ENCODE results near the gene ADAMTSL1. TPM values are rescaled to one million over a fixed set of nuclear protein-coding genes. Genes with fewer than 3 reads are reported as not detected.

The ADAMTSL1 gene
- total RNA-seq, 2 experiments from 2014 or later = not detected

DNA sequence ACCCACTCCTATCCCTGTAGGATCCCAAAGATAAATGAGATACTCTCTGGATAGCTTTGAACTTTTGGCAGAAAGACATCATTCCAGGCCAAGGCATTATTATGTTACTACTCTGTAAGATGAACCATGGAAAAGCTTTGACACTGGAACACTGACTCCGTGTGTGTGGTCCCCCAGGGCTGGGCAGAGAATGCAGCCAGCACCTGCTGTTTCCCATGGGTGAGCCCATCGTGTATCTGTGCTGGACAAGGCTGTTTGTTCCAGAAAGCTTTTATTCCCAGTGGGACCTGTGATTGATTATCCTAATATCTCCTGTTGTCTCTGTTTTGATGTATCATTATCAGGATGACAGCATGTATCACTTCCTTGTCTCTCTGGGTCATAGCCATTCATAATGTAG lies 304.2 kb downstream of the ADAMTSL1 start:
- peaks cover 4% of the 10 kb centered on the region for H3K27me3 Mint-ChIP-seq
- POLR2A ChIA-PET = no interaction called here
- TF ChIP-seq, protein P1, sequence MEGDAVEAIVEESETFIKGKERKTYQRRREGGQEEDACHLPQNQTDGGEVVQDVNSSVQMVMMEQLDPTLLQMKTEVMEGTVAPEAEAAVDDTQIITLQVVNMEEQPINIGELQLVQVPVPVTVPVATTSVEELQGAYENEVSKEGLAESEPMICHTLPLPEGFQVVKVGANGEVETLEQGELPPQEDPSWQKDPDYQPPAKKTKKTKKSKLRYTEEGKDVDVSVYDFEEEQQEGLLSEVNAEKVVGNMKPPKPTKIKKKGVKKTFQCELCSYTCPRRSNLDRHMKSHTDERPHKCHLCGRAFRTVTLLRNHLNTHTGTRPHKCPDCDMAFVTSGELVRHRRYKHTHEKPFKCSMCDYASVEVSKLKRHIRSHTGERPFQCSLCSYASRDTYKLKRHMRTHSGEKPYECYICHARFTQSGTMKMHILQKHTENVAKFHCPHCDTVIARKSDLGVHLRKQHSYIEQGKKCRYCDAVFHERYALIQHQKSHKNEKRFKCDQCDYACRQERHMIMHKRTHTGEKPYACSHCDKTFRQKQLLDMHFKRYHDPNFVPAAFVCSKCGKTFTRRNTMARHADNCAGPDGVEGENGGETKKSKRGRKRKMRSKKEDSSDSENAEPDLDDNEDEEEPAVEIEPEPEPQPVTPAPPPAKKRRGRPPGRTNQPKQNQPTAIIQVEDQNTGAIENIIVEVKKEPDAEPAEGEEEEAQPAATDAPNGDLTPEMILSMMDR (IDR thresholded peaks at IDR 0.05) = no peak
- no peak for ATAC-seq
- no peaks in the 10 kb centered on the region for H3K36me3 Mint-ChIP-seq (ENCODE audit: low read depth)
- no peak for DNase-seq
- H3K4me1 Mint-ChIP-seq (ENCODE audit: low read depth) = no peaks in the 10 kb centered on the region
- H3K27ac Mint-ChIP-seq = no peak overlapping the region
- intact Hi-C loops (cut with micrococcal nuclease) = no loop called here
- CTCF ChIA-PET = interaction anchor here (1.3 kb wide), 1 partner anchor 251 kb away, joined by 4 read pairs; no protein-coding TSS in a partner anchor
- H3K4me3 Mint-ChIP-seq = no peak overlapping the region
- H3K9me3 Mint-ChIP-seq = no peaks in the 10 kb centered on the region

DNA sequence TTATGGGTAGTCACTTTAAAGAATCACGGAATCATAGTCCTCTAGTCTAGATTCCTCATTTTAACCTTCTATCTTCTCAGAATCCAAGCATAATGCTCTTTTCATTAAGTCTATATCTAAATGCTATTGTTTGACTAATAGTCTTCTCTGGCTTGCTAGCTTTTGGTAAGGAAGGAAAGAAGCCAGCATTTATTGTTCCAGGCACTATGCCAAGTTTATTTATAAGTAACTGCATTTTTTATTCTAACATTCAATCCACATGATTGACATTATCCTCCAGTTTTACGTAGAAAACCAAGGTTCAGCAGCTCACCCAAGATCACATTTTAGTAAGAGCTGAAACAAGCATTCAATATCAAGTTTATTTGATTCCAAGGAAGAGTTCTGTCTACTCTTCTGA lies 304.9 kb downstream of the ADAMTSL1 start:
- intact Hi-C loops (cut with micrococcal nuclease) = no loop called here
- Mint-ChIP-seq H3K9me3 (no peaks in the 10 kb centered on the region), H3K4me3 (no peak overlapping the region), H3K27ac (no peak overlapping the region), H3K36me3 (ENCODE audit: low read depth) (no peaks in the 10 kb centered on the region), H3K27me3 (peaks cover 4% of the 10 kb centered on the region), H3K4me1 (ENCODE audit: low read depth) (no peaks in the 10 kb centered on the region)
- TF ChIP-seq, protein P1 (IDR thresholded peaks at IDR 0.05) = no peak
- no peak for ATAC-seq
- CTCF ChIA-PET = interaction anchor here (1.3 kb wide), 1 partner anchor 250 kb away, joined by 4 read pairs; no protein-coding TSS in a partner anchor
- POLR2A ChIA-PET = no interaction called here
- no peak for DNase-seq

GRCh38 chr9:18783909-18784308 lies 310.0 kb downstream of the ADAMTSL1 start:
- Mint-ChIP-seq H3K27me3 (peaks cover 4% of the 10 kb centered on the region), H3K9me3 (no peaks in the 10 kb centered on the region), H3K4me3 (no peak overlapping the region), H3K36me3 (ENCODE audit: low read depth) (no peaks in the 10 kb centered on the region), H3K27ac (no peak overlapping the region), H3K4me1 (ENCODE audit: low read depth) (no peaks in the 10 kb centered on the region)
- POLR2A ChIA-PET = no interaction called here
- TF ChIP-seq, protein P1 (IDR thresholded peaks at IDR 0.05) = no peak
- CTCF ChIA-PET = no interaction called here
- DNase-seq (no peak), ATAC-seq (no peak)
- intact Hi-C loops (cut with micrococcal nuclease) = no loop called here

- Mint-ChIP-seq H3K9me3 (no peaks in the 10 kb centered on the region), H3K4me3 (no peak overlapping the region), H3K27me3 (peaks cover 4% of the 10 kb centered on the region), H3K36me3 (ENCODE audit: low read depth) (no peaks in the 10 kb centered on the region), H3K4me1 (ENCODE audit: low read depth) (no peaks in the 10 kb centered on the region), H3K27ac (no peak overlapping the region)
- TF ChIP-seq, protein P1 (IDR thresholded peaks at IDR 0.05) = no peak
- CTCF ChIA-PET = no interaction called here
- POLR2A ChIA-PET = no interaction called here
- intact Hi-C loops (cut with micrococcal nuclease) = no loop called here
- ATAC-seq (no peak), DNase-seq (no peak)
These were observed 311.7 kb downstream of the ADAMTSL1 start for GRCh38 chr9:18785604-18786003.

DNA sequence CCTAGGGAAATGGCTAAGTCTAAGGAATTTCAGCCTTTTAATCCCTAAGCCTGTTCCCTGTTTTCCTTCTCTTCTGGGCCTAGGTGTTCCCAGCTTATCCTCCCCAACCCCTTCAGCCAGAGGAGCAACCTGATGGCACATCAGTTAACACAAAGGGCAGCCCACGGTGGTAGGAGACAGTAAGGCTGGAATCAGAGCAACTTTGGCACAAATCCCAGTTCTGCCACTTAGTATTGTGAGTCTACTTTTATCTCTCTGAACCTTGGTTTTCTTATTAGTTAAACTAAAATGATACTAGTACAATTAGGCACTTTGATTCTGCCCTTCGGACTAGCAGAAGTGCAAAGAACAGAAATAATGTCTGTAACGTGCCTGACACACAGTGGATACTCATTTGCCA lies 312.2 kb downstream of the ADAMTSL1 start:
- DNase-seq = no peak
- ChIA-PET POLR2A (no interaction called here), CTCF (no interaction called here)
- no peaks in the 10 kb centered on the region for H3K36me3 Mint-ChIP-seq (ENCODE audit: low read depth)
- H3K27me3 Mint-ChIP-seq = peaks cover 4% of the 10 kb centered on the region
- no peak overlapping the region for H3K4me3 Mint-ChIP-seq
- intact Hi-C loops (cut with micrococcal nuclease) = no loop called here
- ATAC-seq = no peak
- no peaks in the 10 kb centered on the region for H3K4me1 Mint-ChIP-seq (ENCODE audit: low read depth)
- no peak overlapping the region for H3K27ac Mint-ChIP-seq
- TF ChIP-seq, protein P1 (IDR thresholded peaks at IDR 0.05) = no peak
- H3K9me3 Mint-ChIP-seq = no peaks in the 10 kb centered on the region
